Thoracic aorta (tissue), 2 donors: ENCODE results near the gene RGS11. TPM values are rescaled to one million over a fixed set of nuclear protein-coding genes. Genes with fewer than 3 reads are reported as not detected.
A peak's percentile ranks its signal among the peaks of the same experiment; 100 is the strongest.
"Not testable (repeated sequence)": the region's sequence is repeated elsewhere in the genome, so short reads cannot be mapped to it uniquely, and the experiment has no call there.

Experiments
- ATAC-seq: fragments of 150-250 bp; one replicate; pipeline ENCODE4 v1.8.0; 2017; ENCODE audit warnings: low read depth; ENCODE audit not compliant: insufficient number of reproducible peaks, low FRiP score
- DNase-seq: peaks from one replicate; pipeline ENCODE4 v3.0.0-alpha.2; 2020; ENCODE audit warnings: low spot score
- H3K27ac ChIP-seq, 2 donors: fragments of 200-600 bp; sonication (generic); 1 replicate in 1 of 2; 2 replicates in 1 of 2; pipeline ENCODE4 v1.5.1; 2016; ENCODE audit warnings: mild to moderate bottlenecking in 2 of 2, moderate library complexity in 2 of 2
- H3K27me3 ChIP-seq: fragments of 200-600 bp; sonication (generic); replicated peaks from 2 replicates; pipeline ENCODE4 v1.6.0; 2016; ENCODE audit warnings: mild to moderate bottlenecking; ENCODE audit not compliant: insufficient read depth
- H3K36me3 ChIP-seq: fragments of 200-600 bp; sonication (generic); one replicate; pipeline ENCODE4 v1.5.1; 2016
- H3K4me1 ChIP-seq, 2 donors: fragments of 200-600 bp; sonication (generic); 1 replicate in 1 of 2; 2 replicates in 1 of 2; pipeline versions ENCODE4 v1.5.1 to v1.6.0; 2016; ENCODE audit warnings: low read depth in 2 of 2, mild to moderate bottlenecking in 1 of 2; ENCODE audit not compliant: control insufficient read depth in 1 of 2
- H3K4me3 ChIP-seq: fragments of 200-600 bp; sonication (generic); 2 replicates; pipeline ENCODE4 v1.5.1; 2016; ENCODE audit warnings: mild to moderate bottlenecking
- H3K9me3 ChIP-seq: fragments of 200-600 bp; sonication (generic); 2 replicates; pipeline ENCODE4 v1.5.1; 2016
- total RNA-seq, 2 donors: library from RNA; depleted of rRNA; stranded (reverse); fragments of >200 nt; gene quantifications; one replicate each; pipeline versions ENCODE4 v1.1.0 to v1.2.3, GENCODE V29; 2016
- TF ChIP-seq, protein P1 (sequence below): fragments of 200-600 bp; sonication (generic); IDR thresholded peaks from one replicate; pipeline ENCODE4 v1.5.1; 2019; ENCODE audit warnings: antibody characterized with exemption

Gene RGS11
- total RNA-seq, 2 donors from 2014 or later: 16.8 to 19.4 TPM

- TF ChIP-seq, protein P1, sequence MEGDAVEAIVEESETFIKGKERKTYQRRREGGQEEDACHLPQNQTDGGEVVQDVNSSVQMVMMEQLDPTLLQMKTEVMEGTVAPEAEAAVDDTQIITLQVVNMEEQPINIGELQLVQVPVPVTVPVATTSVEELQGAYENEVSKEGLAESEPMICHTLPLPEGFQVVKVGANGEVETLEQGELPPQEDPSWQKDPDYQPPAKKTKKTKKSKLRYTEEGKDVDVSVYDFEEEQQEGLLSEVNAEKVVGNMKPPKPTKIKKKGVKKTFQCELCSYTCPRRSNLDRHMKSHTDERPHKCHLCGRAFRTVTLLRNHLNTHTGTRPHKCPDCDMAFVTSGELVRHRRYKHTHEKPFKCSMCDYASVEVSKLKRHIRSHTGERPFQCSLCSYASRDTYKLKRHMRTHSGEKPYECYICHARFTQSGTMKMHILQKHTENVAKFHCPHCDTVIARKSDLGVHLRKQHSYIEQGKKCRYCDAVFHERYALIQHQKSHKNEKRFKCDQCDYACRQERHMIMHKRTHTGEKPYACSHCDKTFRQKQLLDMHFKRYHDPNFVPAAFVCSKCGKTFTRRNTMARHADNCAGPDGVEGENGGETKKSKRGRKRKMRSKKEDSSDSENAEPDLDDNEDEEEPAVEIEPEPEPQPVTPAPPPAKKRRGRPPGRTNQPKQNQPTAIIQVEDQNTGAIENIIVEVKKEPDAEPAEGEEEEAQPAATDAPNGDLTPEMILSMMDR: no peak
- no peaks in the 10 kb centered on the region for H3K9me3 ChIP-seq
- DNase-seq (no peak), ATAC-seq (no peak)
- H3K36me3 ChIP-seq: no peaks in the 10 kb centered on the region
- no peak overlapping the region for H3K4me3 ChIP-seq
- H3K27me3 ChIP-seq: no peaks in the 10 kb centered on the region
- H3K4me1 ChIP-seq: no peaks in the 10 kb centered on the region
- no peak overlapping the region for H3K27ac ChIP-seq
Observed at GRCh38 chr16:242281-242680, 33.5 kb downstream of the RGS11 start.

DNA sequence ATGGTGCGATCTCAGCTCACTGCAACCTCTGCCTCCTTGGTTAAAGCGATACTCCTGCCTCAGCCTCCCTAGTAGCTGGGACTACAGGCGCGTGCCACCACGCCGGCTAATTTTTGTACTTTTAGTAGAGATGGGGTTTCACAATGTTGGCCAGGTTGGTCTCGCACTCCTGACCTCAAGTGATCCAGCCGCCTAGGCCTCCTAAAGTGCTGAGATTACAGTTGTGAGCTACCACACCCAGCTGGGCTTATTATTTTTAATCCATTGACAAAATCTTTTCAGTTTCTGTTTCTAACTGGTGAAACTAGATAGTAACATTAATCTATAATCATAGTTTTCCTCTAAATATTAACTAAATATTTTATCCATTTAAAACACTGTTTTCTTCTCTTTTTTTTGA is 35.2 kb downstream of the RGS11 start:
- Histone ChIP-seq H3K27me3 (no peaks in the 10 kb centered on the region), H3K36me3 (no peaks in the 10 kb centered on the region), H3K4me3 (no peak overlapping the region), H3K4me1 (peaks cover 3 to 6% of the 10 kb centered on the region in 2 donors), H3K9me3 (no peaks in the 10 kb centered on the region), H3K27ac (no peak overlapping the region)
- ATAC-seq (no peak), DNase-seq (no peak)
- TF ChIP-seq, protein P1: no peak

DNA sequence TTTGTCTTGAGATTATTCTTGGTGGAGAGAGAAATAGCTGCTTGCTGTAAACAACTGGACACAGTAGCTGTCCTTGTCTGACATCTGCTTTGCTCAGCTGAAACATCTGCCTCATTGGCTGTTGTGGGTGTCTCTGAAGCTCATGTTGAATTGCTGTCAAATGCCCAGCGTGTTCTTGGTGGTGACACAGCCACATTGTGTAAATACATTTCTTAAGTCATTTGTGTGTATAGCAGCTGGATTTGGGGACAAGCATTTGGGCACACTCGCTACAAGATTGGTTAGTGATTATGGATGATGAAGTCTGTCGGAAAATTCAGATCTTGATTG is 35.8 kb downstream of the RGS11 start:
- Histone ChIP-seq H3K9me3 (no peaks in the 10 kb centered on the region), H3K4me3 (no peak overlapping the region), H3K4me1 (peaks cover 5 to 9% of the 10 kb centered on the region in 2 donors), H3K36me3 (no peaks in the 10 kb centered on the region), H3K27ac (no peak overlapping the region), H3K27me3 (no peaks in the 10 kb centered on the region)
- ATAC-seq (no peak), DNase-seq (no peak)
- TF ChIP-seq, protein P1: no peak

GRCh38 chr16:234468-235305 is 41.1 kb downstream of the RGS11 start, which contains the start of gene FAM234A:
Gene FAM234A (plus strand): TSS chr16:234821. CDS start chr16:254414, 19,593 bp downstream.
- no peaks in the 10 kb centered on the region for H3K27me3 ChIP-seq
- peak; percentile 76 for DNase-seq
- TF ChIP-seq, protein P1: peak; percentile 47
- peak; percentile 80 for ATAC-seq
- no peaks in the 10 kb centered on the region for H3K9me3 ChIP-seq
- peak within 1 kb of the TSS; percentile 80 for H3K4me3 ChIP-seq
- no peaks in the 10 kb centered on the region for H3K36me3 ChIP-seq
- H3K4me1 ChIP-seq: peaks cover 5 to 9% of the 10 kb centered on the region in 2 donors
- H3K27ac ChIP-seq: peak within 1 kb of the TSS; percentile 84 to 89

DNA sequence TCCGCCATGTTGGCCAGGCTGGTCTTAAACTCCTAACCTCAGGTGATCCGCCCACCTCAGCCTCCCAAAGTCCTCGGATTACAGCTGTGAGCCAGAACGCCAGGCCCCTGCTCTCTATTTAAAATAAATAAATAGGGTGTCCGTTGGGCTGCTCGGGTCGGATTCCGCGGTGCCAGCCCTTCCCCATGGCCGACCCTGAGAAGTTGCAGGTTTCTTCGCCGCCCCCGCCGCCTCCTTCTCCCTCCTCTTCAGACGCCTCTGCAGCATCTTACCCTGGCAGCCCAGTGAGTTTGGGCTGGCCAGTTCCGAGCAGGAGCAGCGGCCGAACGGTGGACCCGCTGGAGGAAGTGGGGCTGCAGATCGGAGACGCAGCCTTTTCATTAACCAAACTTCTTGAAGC is 44.8 kb downstream of the RGS11 start:
- H3K27ac ChIP-seq: no peak overlapping the region
- DNase-seq (no peak), ATAC-seq (no peak)
- H3K9me3 ChIP-seq: no peaks in the 10 kb centered on the region
- H3K27me3 ChIP-seq: no peaks in the 10 kb centered on the region
- H3K36me3 ChIP-seq: peaks cover 12% of the 10 kb centered on the region
- H3K4me1 ChIP-seq: peaks cover 15 to 23% of the 10 kb centered on the region in 2 donors
- no peak overlapping the region for H3K4me3 ChIP-seq
- TF ChIP-seq, protein P1: no peak

- not testable (repeated sequence) for H3K27me3 ChIP-seq, H3K4me3 ChIP-seq, H3K27ac ChIP-seq, H3K9me3 ChIP-seq, DNase-seq, ATAC-seq
- Histone ChIP-seq H3K36me3 (peaks cover 15% of the 10 kb centered on the region), H3K4me1 (peaks cover 10 to 18% of the 10 kb centered on the region in 2 donors)
Observed at GRCh38 chr16:230351-230750, 45.4 kb downstream of the RGS11 start.
